ENCODE measurements around the gene TMEM132C.

- TF ChIP-seq CTCF (IDR thresholded peaks at IDR 0.05) = no peak
- TF ChIP-seq POLR2AphosphoS5 (IDR thresholded peaks at IDR 0.05) = no peak
These were observed 336.7 kb downstream of the TMEM132C start for GRCh38 chr12:128603573-128604115.
